ENCODE data around the gene BBOF1. TPM values are rescaled to one million over a fixed set of nuclear protein-coding genes. Genes with fewer than 3 reads are reported as not detected.
"Not testable (repeated sequence)": the region's sequence is repeated elsewhere in the genome, so short reads cannot be mapped to it uniquely, and the experiment has no call there.

The BBOF1 gene
- total RNA-seq, 1 donor from 2014 or later: 5.7 TPM

DNA sequence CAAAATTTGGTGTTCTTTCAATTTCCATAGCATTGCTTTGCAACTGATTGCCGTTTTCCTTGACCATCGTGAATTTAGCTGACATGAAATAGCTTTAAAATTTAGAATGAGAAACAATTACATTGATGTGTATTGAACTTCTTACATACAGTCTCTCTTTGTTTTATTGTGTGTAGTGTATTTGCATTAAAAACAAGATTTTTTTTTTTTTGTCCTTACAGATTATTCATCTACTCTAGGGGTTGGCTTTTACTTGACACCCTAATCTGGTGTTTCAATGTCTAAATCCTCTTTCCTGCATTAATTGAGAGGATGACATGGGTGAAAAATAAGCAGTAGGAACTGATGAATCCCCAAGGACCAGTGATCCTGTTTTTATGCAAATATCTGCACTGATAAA lies 86.2 kb downstream of the BBOF1 start:
- DNase-seq (ENCODE audit: low read depth) (no peak), FAIRE-seq (no peak)
- no peak overlapping the region for H3K4me3 Mint-ChIP-seq (ENCODE audit: unreplicated experiment)
- Histone ChIP-seq H4K20me1 (ENCODE audit: insufficient read depth, low read length) (no peaks in the 10 kb centered on the region), H3K9ac (ENCODE audit: low read length) (no peak overlapping the region), H3K4me1 (ENCODE audit: insufficient read depth, low read length) (no peaks in the 10 kb centered on the region), H3K4me3 (ENCODE audit: insufficient read depth, low read depth, low read length) (no peak overlapping the region), H2AFZ (ENCODE audit: low read depth, low read length) (no peak overlapping the region), H3K36me3 (ENCODE audit: insufficient read depth, low read length) (peaks cover 4% of the 10 kb centered on the region), H3K27me3 (ENCODE audit: insufficient read depth, low read length) (no peaks in the 10 kb centered on the region), H3K4me2 (ENCODE audit: low read length) (no peak overlapping the region), H3K9me3 (ENCODE audit: insufficient read depth, low read depth, low read length) (no peaks in the 10 kb centered on the region), H3K79me2 (ENCODE audit: insufficient read depth, low read length) (no peaks in the 10 kb centered on the region), H3K27ac (ENCODE audit: low read depth, low read length) (no peak overlapping the region)
- H3K4me1 Mint-ChIP-seq (ENCODE audit: low read depth, unreplicated experiment): no peaks in the 10 kb centered on the region
- no peaks in the 10 kb centered on the region for H3K9me3 Mint-ChIP-seq (ENCODE audit: unreplicated experiment)
- no peaks in the 10 kb centered on the region for H3K27me3 Mint-ChIP-seq (ENCODE audit: low read depth, unreplicated experiment)
- peaks cover 2% of the 10 kb centered on the region for H3K36me3 Mint-ChIP-seq (ENCODE audit: low read depth, unreplicated experiment)
- no peak overlapping the region for H3K27ac Mint-ChIP-seq (ENCODE audit: unreplicated experiment)
- TF ChIP-seq, protein P1, sequence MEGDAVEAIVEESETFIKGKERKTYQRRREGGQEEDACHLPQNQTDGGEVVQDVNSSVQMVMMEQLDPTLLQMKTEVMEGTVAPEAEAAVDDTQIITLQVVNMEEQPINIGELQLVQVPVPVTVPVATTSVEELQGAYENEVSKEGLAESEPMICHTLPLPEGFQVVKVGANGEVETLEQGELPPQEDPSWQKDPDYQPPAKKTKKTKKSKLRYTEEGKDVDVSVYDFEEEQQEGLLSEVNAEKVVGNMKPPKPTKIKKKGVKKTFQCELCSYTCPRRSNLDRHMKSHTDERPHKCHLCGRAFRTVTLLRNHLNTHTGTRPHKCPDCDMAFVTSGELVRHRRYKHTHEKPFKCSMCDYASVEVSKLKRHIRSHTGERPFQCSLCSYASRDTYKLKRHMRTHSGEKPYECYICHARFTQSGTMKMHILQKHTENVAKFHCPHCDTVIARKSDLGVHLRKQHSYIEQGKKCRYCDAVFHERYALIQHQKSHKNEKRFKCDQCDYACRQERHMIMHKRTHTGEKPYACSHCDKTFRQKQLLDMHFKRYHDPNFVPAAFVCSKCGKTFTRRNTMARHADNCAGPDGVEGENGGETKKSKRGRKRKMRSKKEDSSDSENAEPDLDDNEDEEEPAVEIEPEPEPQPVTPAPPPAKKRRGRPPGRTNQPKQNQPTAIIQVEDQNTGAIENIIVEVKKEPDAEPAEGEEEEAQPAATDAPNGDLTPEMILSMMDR (IDR thresholded peaks at IDR 0.05; ENCODE audit: insufficient read depth, low read depth, low read length): no peak
- no peak for TF ChIP-seq EZH2 (IDR thresholded peaks at IDR 0.05; ENCODE audit: insufficient read depth, low read length)

DNA sequence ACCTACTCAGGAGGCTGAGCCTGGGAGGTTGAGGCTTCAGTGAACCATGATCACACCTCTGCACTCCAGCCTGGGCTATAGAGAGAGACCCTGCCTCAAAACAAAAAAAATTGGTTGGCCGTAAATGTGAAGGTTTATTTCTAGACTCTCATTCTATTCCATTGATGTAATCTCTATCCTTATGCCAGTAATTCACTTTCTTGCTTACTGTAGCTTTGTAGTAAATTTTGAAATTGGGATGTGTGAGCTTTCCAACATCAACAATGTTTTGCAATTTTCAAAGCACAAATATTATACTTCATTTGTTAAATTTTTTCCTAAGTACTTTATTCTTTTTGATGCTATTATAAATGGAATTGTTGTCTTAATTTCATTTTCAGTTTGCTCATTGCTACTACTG lies 90.2 kb downstream of the BBOF1 start:
- FAIRE-seq: no peak
- Histone ChIP-seq H3K36me3 (ENCODE audit: insufficient read depth, low read length) (no peaks in the 10 kb centered on the region), H3K9ac (ENCODE audit: low read length) (no peak overlapping the region), H4K20me1 (ENCODE audit: insufficient read depth, low read length) (peaks cover 4% of the 10 kb centered on the region), H2AFZ (ENCODE audit: low read depth, low read length) (no peak overlapping the region), H3K79me2 (ENCODE audit: insufficient read depth, low read length) (no peaks in the 10 kb centered on the region), H3K27ac (ENCODE audit: low read depth, low read length) (no peak overlapping the region), H3K9me3 (ENCODE audit: insufficient read depth, low read depth, low read length) (no peaks in the 10 kb centered on the region), H3K4me3 (ENCODE audit: insufficient read depth, low read depth, low read length) (no peak overlapping the region), H3K4me1 (ENCODE audit: insufficient read depth, low read length) (no peaks in the 10 kb centered on the region), H3K4me2 (ENCODE audit: low read length) (no peak overlapping the region), H3K27me3 (ENCODE audit: insufficient read depth, low read length) (no peaks in the 10 kb centered on the region)
- no peak for TF ChIP-seq EZH2 (IDR thresholded peaks at IDR 0.05; ENCODE audit: insufficient read depth, low read length)
- TF ChIP-seq, protein P1 (IDR thresholded peaks at IDR 0.05; ENCODE audit: insufficient read depth, low read depth, low read length): no peak
- Mint-ChIP-seq H3K27me3 (ENCODE audit: low read depth, unreplicated experiment) (no peaks in the 10 kb centered on the region), H3K4me1 (ENCODE audit: low read depth, unreplicated experiment) (no peaks in the 10 kb centered on the region), H3K36me3 (ENCODE audit: low read depth, unreplicated experiment) (peaks cover 2% of the 10 kb centered on the region), H3K4me3 (ENCODE audit: unreplicated experiment) (no peak overlapping the region), H3K9me3 (ENCODE audit: unreplicated experiment) (no peaks in the 10 kb centered on the region), H3K27ac (ENCODE audit: unreplicated experiment) (no peak overlapping the region)
- no peak for DNase-seq (ENCODE audit: low read depth)

DNA sequence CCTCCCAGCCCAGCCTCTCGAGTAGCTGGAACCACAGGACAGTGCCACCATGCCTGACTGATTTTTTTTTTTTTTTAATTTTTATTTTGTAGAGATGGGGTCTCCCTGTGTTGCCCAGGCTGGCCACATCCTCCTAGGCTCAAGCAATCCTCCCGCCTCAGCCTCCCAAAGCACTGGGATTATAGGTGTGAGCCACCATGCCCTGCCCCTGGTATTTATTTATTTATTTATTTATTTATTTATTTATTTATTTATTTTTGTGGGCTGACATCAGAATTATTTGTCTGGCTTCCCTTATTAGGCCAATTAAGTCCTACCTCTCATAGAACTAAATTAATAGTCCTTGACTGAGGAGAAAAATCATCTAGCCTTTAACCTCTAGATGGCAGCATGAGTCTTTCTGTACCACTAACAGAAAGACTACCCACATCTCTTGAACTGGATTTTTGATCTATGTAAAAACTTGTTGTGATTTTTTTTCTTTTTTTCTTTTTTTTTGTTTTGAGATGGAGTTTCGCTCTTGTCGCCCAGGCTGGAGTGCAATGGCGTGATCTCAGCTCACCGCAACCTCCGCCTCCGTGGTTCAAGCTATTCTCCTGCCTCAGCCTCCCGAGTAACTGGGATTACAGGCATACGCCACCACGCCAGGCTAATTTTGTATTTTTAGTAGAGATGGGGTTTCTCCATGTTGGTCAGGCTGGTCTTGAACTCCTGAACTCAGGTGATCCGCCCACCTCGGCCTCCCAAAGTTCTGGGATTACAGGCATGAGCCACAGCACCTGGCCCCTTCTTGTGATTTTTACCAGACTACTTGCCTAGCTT lies 92.5 kb downstream of the BBOF1 start:
- TF ChIP-seq, protein P1 (IDR thresholded peaks at IDR 0.05; ENCODE audit: insufficient read depth, low read depth, low read length): peak; percentile 56
- FAIRE-seq: peak; percentile 78

More for the DNA sequence above, 92.5 kb downstream of the BBOF1 start:
- H3K4me1 Mint-ChIP-seq (ENCODE audit: low read depth, unreplicated experiment); H3K27me3 ChIP-seq (ENCODE audit: insufficient read depth, low read length); H3K79me2 ChIP-seq (ENCODE audit: insufficient read depth, low read length); H3K27me3 Mint-ChIP-seq (ENCODE audit: low read depth, unreplicated experiment); H3K36me3 ChIP-seq (ENCODE audit: insufficient read depth, low read length); H3K4me3 Mint-ChIP-seq (ENCODE audit: unreplicated experiment); H3K4me1 ChIP-seq (ENCODE audit: insufficient read depth, low read length); H3K4me2 ChIP-seq (ENCODE audit: low read length); H3K4me3 ChIP-seq (ENCODE audit: insufficient read depth, low read depth, low read length); H3K9me3 ChIP-seq (ENCODE audit: insufficient read depth, low read depth, low read length); H4K20me1 ChIP-seq (ENCODE audit: insufficient read depth, low read length); H3K36me3 Mint-ChIP-seq (ENCODE audit: low read depth, unreplicated experiment); H3K27ac Mint-ChIP-seq (ENCODE audit: unreplicated experiment); H3K9ac ChIP-seq (ENCODE audit: low read length); H2AFZ ChIP-seq (ENCODE audit: low read depth, low read length); H3K9me3 Mint-ChIP-seq (ENCODE audit: unreplicated experiment); H3K27ac ChIP-seq (ENCODE audit: low read depth, low read length): not testable (repeated sequence)
- DNase-seq (ENCODE audit: low read depth): peak; percentile 27

Data from astrocyte (in vitro differentiated cells and primary cell).